Neural crest cell (in vitro differentiated cells): ENCODE data around the gene ATG9A. TPM values are rescaled to one million over a fixed set of nuclear protein-coding genes. Genes with fewer than 3 reads are reported as not detected.

ENCODE experiments used
- DNase-seq: peaks from one replicate; pipeline ENCODE4 v3.0.0; 2021; ENCODE audit warnings: low read depth, mixed read lengths, low spot score
- H3K27ac Mint-ChIP-seq: one replicate; pipeline ENCODE4 v1.8.0; 2021; ENCODE audit warnings: mild to moderate bottlenecking, mixed read lengths; ENCODE audit not compliant: unreplicated experiment
- H3K27me3 Mint-ChIP-seq: 2 replicates; pipeline ENCODE4 v1.8.0; 2021; ENCODE audit warnings: low read depth, mild to moderate bottlenecking, mixed read lengths
- H3K36me3 Mint-ChIP-seq: 2 replicates; pipeline ENCODE4 v1.8.0; 2021; ENCODE audit warnings: low read depth, mild to moderate bottlenecking, mixed read lengths
- H3K4me1 Mint-ChIP-seq: 2 replicates; pipeline ENCODE4 v1.8.0; 2021; ENCODE audit warnings: mixed read lengths
- H3K4me3 Mint-ChIP-seq: one replicate; pipeline ENCODE4 v1.8.0; 2021; ENCODE audit warnings: mild to moderate bottlenecking, mixed read lengths
- H3K9me3 Mint-ChIP-seq: 2 replicates; pipeline ENCODE4 v1.8.0; 2021; ENCODE audit warnings: mixed read lengths
- CTCF ChIP-seq: fragments of 200-600 bp; sonication (generic); conservative IDR thresholded peaks from 2 replicates; pipeline ENCODE4 v1.5.0; 2021; ENCODE audit warnings: antibody characterized with exemption, mild to moderate bottlenecking
- total RNA-seq: library from RNA; stranded (reverse); gene quantifications from 2 replicates; pipeline ENCODE4 v1.2.1, GENCODE V29; 2021

ATG9A gene
- total RNA-seq, 1 donor from 2014 or later = 42.0 TPM

GRCh38 chr2:219223831-219224610 lies 5.4 kb downstream of the ATG9A start:
- H3K27ac Mint-ChIP-seq = no peak overlapping the region
- H3K4me1 Mint-ChIP-seq = peaks cover 11% of the 10 kb centered on the region
- H3K27me3 Mint-ChIP-seq = no peaks in the 10 kb centered on the region
- peak overlapping the region; percentile 45 for H3K4me3 Mint-ChIP-seq
- H3K9me3 Mint-ChIP-seq = no peaks in the 10 kb centered on the region
- no peak for TF ChIP-seq CTCF
- DNase-seq = no peak
- H3K36me3 Mint-ChIP-seq = peaks cover 2% of the 10 kb centered on the region

- H3K36me3 Mint-ChIP-seq = peaks cover 2% of the 10 kb centered on the region
Measured at GRCh38 chr2:219221957-219222518, 7.4 kb downstream of the ATG9A start.

GRCh38 chr2:219220652-219221402 lies 8.6 kb downstream of the ATG9A start:
- Mint-ChIP-seq H3K27me3 (no peaks in the 10 kb centered on the region), H3K4me1 (peaks cover 19% of the 10 kb centered on the region), H3K36me3 (peaks cover 5% of the 10 kb centered on the region), H3K27ac (no peak overlapping the region), H3K4me3 (peak overlapping the region; percentile 55), H3K9me3 (no peaks in the 10 kb centered on the region)
- no peak for TF ChIP-seq CTCF
- DNase-seq = no peak

More at GRCh38 chr2:219221957-219222518, 7.4 kb downstream of the ATG9A start:
- Mint-ChIP-seq H3K9me3 (no peaks in the 10 kb centered on the region), H3K27ac (no peak overlapping the region), H3K27me3 (no peaks in the 10 kb centered on the region), H3K4me3 (no peak overlapping the region), H3K4me1 (peaks cover 14% of the 10 kb centered on the region)
- no peak for TF ChIP-seq CTCF
- no peak for DNase-seq

- Mint-ChIP-seq H3K36me3 (peaks cover 5% of the 10 kb centered on the region), H3K27me3 (no peaks in the 10 kb centered on the region), H3K9me3 (no peaks in the 10 kb centered on the region), H3K27ac (no peak overlapping the region), H3K4me3 (peak overlapping the region; percentile 83), H3K4me1 (peaks cover 19% of the 10 kb centered on the region)
- TF ChIP-seq CTCF = no peak
- DNase-seq = no peak
Measured at GRCh38 chr2:219219784-219220532, 9.5 kb downstream of the ATG9A start.
